HFF-Myc (cell line): ENCODE data around the gene LRRC74B.
"Not testable (repeated sequence)": the region's sequence is repeated elsewhere in the genome, so short reads cannot be mapped to it uniquely, and the experiment has no call there.

Experiments used
- DNase-seq: peaks from one replicate; pipeline ENCODE4 v3.0.0-alpha.2; 2011; ENCODE audit warnings: low read depth; ENCODE audit errors: extremely low read depth
- H3K4me3 ChIP-seq: replicated peaks from 2 replicates; pipeline ENCODE4 v1.5.1; 2011; ENCODE audit warnings: low read depth, mild to moderate bottlenecking, control low read depth, low read length
- CTCF ChIP-seq: IDR thresholded peaks from 2 replicates; pipeline ENCODE4 v1.5.1; 2012; ENCODE audit warnings: mild to moderate bottlenecking, low read depth, low read length, control low read depth; ENCODE audit errors: missing control alignments

The LRRC74B gene

GRCh38 chr22:21054046-21054713, 8.4 kb downstream of the LRRC74B start:
- no peak for TF ChIP-seq CTCF
- no peak for DNase-seq
- H3K4me3 ChIP-seq = no peak overlapping the region

GRCh38 chr22:21054714-21055563, 9.2 kb downstream of the LRRC74B start:
- no peak overlapping the region for H3K4me3 ChIP-seq
- DNase-seq = no peak
- TF ChIP-seq CTCF = no peak

GRCh38 chr22:21055564-21055834, 9.8 kb downstream of the LRRC74B start:
- no peak for TF ChIP-seq CTCF
- no peak for DNase-seq
- no peak overlapping the region for H3K4me3 ChIP-seq

- H3K4me3 ChIP-seq = no peak overlapping the region
- TF ChIP-seq CTCF = no peak
- DNase-seq = no peak
Measured at GRCh38 chr22:21055880-21056319, 10.2 kb downstream of the LRRC74B start.

GRCh38 chr22:21060363-21060762, 14.6 kb downstream of the LRRC74B start:
- DNase-seq, H3K4me3 ChIP-seq: not testable (repeated sequence)

GRCh38 chr22:21061660-21062321, 16.0 kb downstream of the LRRC74B start:
- DNase-seq, H3K4me3 ChIP-seq: not testable (repeated sequence)

GRCh38 chr22:21064425-21064824, 18.7 kb downstream of the LRRC74B start:
- not testable (repeated sequence) for DNase-seq, H3K4me3 ChIP-seq

- no peak for DNase-seq
- H3K4me3 ChIP-seq = no peak overlapping the region
- TF ChIP-seq CTCF = no peak
Measured at GRCh38 chr22:21064917-21065864, 19.4 kb downstream of the LRRC74B start.
